Keratinocyte (primary cell): Measurements from ENCODE around the gene CWC22. TPM values are rescaled to one million over a fixed set of nuclear protein-coding genes. Genes with fewer than 3 reads are reported as not detected.

Experiments
- DNase-seq: peaks from one replicate; pipeline ENCODE4 v3.0.0-alpha.2; 2011; ENCODE audit warnings: low read depth, missing footprints, low spot score
- FAIRE-seq: peaks from 2 replicates; lab custom pipeline; 2011; peaks lifted over from hg19 to GRCh38; lab: Jason Lieb, UNC
- H2AFZ ChIP-seq: 2 replicates; pipeline ENCODE4 v1.6.0; 2012; ENCODE audit warnings: low read length, control low read depth, inconsistent platforms; ENCODE audit not compliant: control insufficient read depth
- H3K27ac ChIP-seq: 2 replicates; pipeline ENCODE4 v1.5.1; 2011; ENCODE audit warnings: low read length; ENCODE audit not compliant: control insufficient read depth, insufficient read depth
- H3K27me3 ChIP-seq: 3 replicates; pipeline ENCODE4 v1.6.0; 2011; ENCODE audit warnings: low read length; ENCODE audit not compliant: control insufficient read depth, insufficient read depth; ENCODE audit errors: extremely low read depth
- H3K36me3 ChIP-seq, 2 experiments: 2 replicates in 1 of 2; 3 replicates in 1 of 2; pipeline ENCODE4 v1.5.1; 2011; ENCODE audit warnings: low read length in 2 of 2, mild to moderate bottlenecking in 1 of 2; ENCODE audit not compliant: control insufficient read depth in 2 of 2, insufficient read depth in 2 of 2; ENCODE audit errors: extremely low read depth in 1 of 2
- H3K4me1 ChIP-seq: 3 replicates; pipeline ENCODE4 v1.5.1; 2011; ENCODE audit warnings: low read length; ENCODE audit not compliant: control insufficient read depth, insufficient read depth; ENCODE audit errors: extremely low read depth
- H3K4me2 ChIP-seq: 3 replicates; pipeline ENCODE4 v1.6.0; 2011; ENCODE audit warnings: low read depth, low read length; ENCODE audit not compliant: control insufficient read depth, insufficient read depth; ENCODE audit errors: extremely low read depth
- H3K4me3 ChIP-seq, 3 experiments: fragments of 200-600 bp in 1 of 3; sonication (generic) in 1 of 3; 2 replicates in 2 of 3; 3 replicates in 1 of 3; pipeline ENCODE4 v1.5.1; 2011 to 2016; ENCODE audit warnings: low read length in 3 of 3, mild to moderate bottlenecking in 3 of 3, control low read depth in 2 of 3, inconsistent platforms in 1 of 3, low read depth in 1 of 3, mixed read lengths in 1 of 3, mixed run types in 1 of 3, moderate library complexity in 1 of 3; ENCODE audit not compliant: control insufficient read depth in 2 of 3, insufficient read depth in 2 of 3; ENCODE audit errors: extremely low read depth in 1 of 3
- H3K79me2 ChIP-seq: 2 replicates; pipeline ENCODE4 v1.6.0; 2012; ENCODE audit warnings: low read length; ENCODE audit not compliant: control insufficient read depth, insufficient read depth
- H3K9ac ChIP-seq: 3 replicates; pipeline ENCODE4 v1.6.0; 2011; ENCODE audit warnings: low read length; ENCODE audit not compliant: control insufficient read depth, insufficient read depth; ENCODE audit errors: extremely low read depth
- H3K9me1 ChIP-seq: 3 replicates; pipeline ENCODE4 v1.6.0; 2011; ENCODE audit warnings: low read length; ENCODE audit not compliant: control insufficient read depth, insufficient read depth; ENCODE audit errors: extremely low read depth
- H3K9me3 ChIP-seq: 2 replicates; pipeline ENCODE4 v1.5.1; 2012; ENCODE audit warnings: low read depth, low read length; ENCODE audit not compliant: control insufficient read depth
- H4K20me1 ChIP-seq: 3 replicates; pipeline ENCODE4 v1.6.0; 2011; ENCODE audit warnings: low read length; ENCODE audit not compliant: control insufficient read depth, insufficient read depth; ENCODE audit errors: extremely low read depth
- CTCF ChIP-seq, 3 experiments: IDR thresholded peaks in 1 of 3; conservative IDR thresholded peaks in 1 of 3; optimal IDR thresholded peaks in 1 of 3; 2 replicates in 2 of 3; 3 replicates in 1 of 3; pipeline versions ENCODE3 to v1.5.1; 2011; ENCODE audit warnings: low read length in 3 of 3, mild to moderate bottlenecking in 3 of 3, moderate library complexity in 2 of 3, control low read depth in 1 of 3, inconsistent platforms in 1 of 3; ENCODE audit not compliant: insufficient read depth in 2 of 3; ENCODE audit errors: extremely low read depth in 1 of 3
- EZH2 ChIP-seq: IDR thresholded peaks from one replicate; pipeline ENCODE4 v1.6.1; 2012; ENCODE audit warnings: inconsistent platforms, mild to moderate bottlenecking, low read length, moderate library complexity
- dilution Hi-C: fragments of 300-500 bp; cut with MboI; formaldehyde crosslinking; loops from one replicate; pipeline ENCODE4 v1.7.0; 2020; ENCODE audit warnings: low sequenced_read_pairs; ENCODE audit not compliant: extremely low pct_ligation_motif_present
- polyA plus RNA-seq, 5 experiments: library from polyadenylated mRNA; depleted of rRNA in 3 of 5; stranded (reverse) in 3 of 5; stranded (forward) in 1 of 5; unstranded in 1 of 5; fragments of >200 nt; gene quantifications; 1 replicate in 1 of 5; 2 replicates in 3 of 5; 3 replicates in 1 of 5; pipeline versions ENCODE4 v1.2.1 to v1.2.3, GENCODE V29; 2011 to 2012; ENCODE audit warnings: missing spikeins in 2 of 5, low read depth in 1 of 5, low replicate concordance in 1 of 5

Gene CWC22
- polyA plus RNA-seq, 1 donor (not counting 4 experiments of a cell fraction or from before 2014, with no cell fraction given), result 8.8 TPM

- Histone ChIP-seq H3K4me3 (no peak overlapping the region), H3K79me2 (no peaks in the 10 kb centered on the region), H4K20me1 (no peaks in the 10 kb centered on the region), H3K4me1 (no peaks in the 10 kb centered on the region), H3K27ac (no peak overlapping the region), H2AFZ (no peak overlapping the region), H3K4me2 (no peak overlapping the region), H3K36me3 (no peaks in the 10 kb centered on the region), H3K9me1 (no peaks in the 10 kb centered on the region), H3K9ac (no peak overlapping the region), H3K9me3 (no peaks in the 10 kb centered on the region), H3K27me3 (no peaks in the 10 kb centered on the region)
- dilution Hi-C loops, result no loop called here
- FAIRE-seq (no peak), DNase-seq (no peak)
- TF ChIP-seq EZH2, result no peak
- TF ChIP-seq CTCF (optimal IDR thresholded peaks at IDR 0.05 in 1 of 3, IDR thresholded peaks at IDR 0.05 in 1 of 3, conservative IDR thresholded peaks at IDR 0.05 in 1 of 3; ENCODE audit: extremely low read depth in 1 of 3, insufficient read depth in 2 of 3, low read length in 3 of 3), result no peak
These were observed 43.1 kb upstream of the CWC22 start for GRCh38 chr2:180050246-180050645.

- H3K4me3 ChIP-seq, result no peak overlapping the region
- DNase-seq, result no peak
- no peaks in the 10 kb centered on the region for H3K9me3 ChIP-seq
- H3K79me2 ChIP-seq, result no peaks in the 10 kb centered on the region
- H3K9me1 ChIP-seq, result no peaks in the 10 kb centered on the region
- H2AFZ ChIP-seq, result no peak overlapping the region
- no peaks in the 10 kb centered on the region for H4K20me1 ChIP-seq
- TF ChIP-seq CTCF (optimal IDR thresholded peaks at IDR 0.05 in 1 of 3, IDR thresholded peaks at IDR 0.05 in 1 of 3, conservative IDR thresholded peaks at IDR 0.05 in 1 of 3; ENCODE audit: extremely low read depth in 1 of 3, insufficient read depth in 2 of 3, low read length in 3 of 3) (no peak), EZH2 (no peak)
- no peaks in the 10 kb centered on the region for H3K36me3 ChIP-seq
- H3K4me2 ChIP-seq, result no peak overlapping the region
- dilution Hi-C loops, result no loop called here
- no peaks in the 10 kb centered on the region for H3K27me3 ChIP-seq
- no peak overlapping the region for H3K9ac ChIP-seq
- H3K27ac ChIP-seq, result no peak overlapping the region
- no peak for FAIRE-seq
- no peaks in the 10 kb centered on the region for H3K4me1 ChIP-seq
These were observed 41.2 kb upstream of the CWC22 start for GRCh38 chr2:180048251-180048650.
